T-helper 17 cell (primary cell): Measurements from ENCODE around the gene PDHX. TPM values are rescaled to one million over a fixed set of nuclear protein-coding genes. Genes with fewer than 3 reads are reported as not detected.
"Not testable (repeated sequence)": the region's sequence is repeated elsewhere in the genome, so short reads cannot be mapped to it uniquely, and the experiment has no call there.

Source experiments
- ATAC-seq: fragments of 150-1000 bp; cut with Tn5 transposase; 2 replicates; pipeline ENCODE4 v1.10.0; 2021; ENCODE audit warnings: mild to moderate bottlenecking, moderate library complexity
- DNase-seq, 3 donors: peaks; one replicate each; pipeline versions ENCODE4 v3.0.0 to v3.0.0-alpha.2; 2020 to 2021
- H3K9me3 ChIP-seq: one replicate; pipeline ENCODE4 v1.7.0; 2013; ENCODE audit warnings: low read length, mild to moderate bottlenecking; ENCODE audit not compliant: control insufficient read depth, poor library complexity, severe bottlenecking
- H3K27ac Mint-ChIP-seq: one replicate; pipeline ENCODE4 v1.8.0; 2022; ENCODE audit warnings: mild to moderate bottlenecking, moderate library complexity, mixed read lengths
- H3K27me3 Mint-ChIP-seq: one replicate; pipeline ENCODE4 v1.8.0; 2022; ENCODE audit warnings: mixed read lengths
- H3K36me3 Mint-ChIP-seq: one replicate; pipeline ENCODE4 v1.8.0; 2022; ENCODE audit warnings: low read depth, mixed read lengths
- H3K4me1 Mint-ChIP-seq: one replicate; pipeline ENCODE4 v1.8.0; 2022; ENCODE audit warnings: mild to moderate bottlenecking, mixed read lengths
- H3K4me3 Mint-ChIP-seq: one replicate; pipeline ENCODE4 v1.8.0; 2022; ENCODE audit warnings: mild to moderate bottlenecking, moderate library complexity, mixed read lengths
- total RNA-seq, 4 donors: library from RNA in 2 of 4; stranded (reverse) in 2 of 4; gene quantifications; one replicate each; pipeline ENCODE4 v1.2.3 and lab custom pipeline; 2022 to 2026

The PDHX gene
- total RNA-seq, 2 donors from 2014 or later: 16.0 to 20.8 TPM

DNA sequence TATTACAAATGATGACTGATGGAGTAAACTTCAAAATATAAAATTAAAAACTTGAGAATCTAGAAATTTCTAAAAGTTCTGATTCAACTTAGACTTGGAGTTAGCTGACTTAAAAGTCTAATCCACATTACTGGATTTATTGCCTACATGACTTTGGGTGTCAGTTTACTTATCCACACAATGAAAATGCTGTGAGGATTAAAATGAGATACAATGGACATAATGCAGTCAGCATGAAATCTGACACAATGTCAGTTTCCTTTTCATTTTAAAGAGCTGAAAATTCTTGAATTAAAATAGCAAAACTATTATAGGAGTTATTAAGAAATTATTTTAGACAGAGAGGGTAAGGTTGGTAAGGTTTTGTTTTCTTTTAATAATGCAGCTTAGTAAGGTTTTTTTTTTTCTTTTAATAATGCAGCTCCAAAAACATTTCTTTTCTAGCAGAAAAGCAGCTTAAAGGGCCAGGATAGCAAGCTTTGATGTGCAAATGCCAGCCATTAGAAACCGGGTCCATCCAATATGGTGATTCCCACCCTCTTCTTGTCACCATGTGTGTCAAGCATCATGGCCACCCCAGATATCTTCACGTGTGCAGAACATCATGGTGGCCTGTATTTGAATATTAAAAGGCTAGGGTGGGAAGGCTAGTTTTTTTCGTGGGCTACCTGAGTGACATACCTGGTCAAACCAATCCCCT is 19.1 kb upstream of the PDHX start:
- peaks cover 5% of the 10 kb centered on the region for H3K9me3 ChIP-seq
- no peak overlapping the region for H3K27ac Mint-ChIP-seq
- no peaks in the 10 kb centered on the region for H3K27me3 Mint-ChIP-seq
- H3K36me3 Mint-ChIP-seq: peaks cover 7% of the 10 kb centered on the region
- no peaks in the 10 kb centered on the region for H3K4me1 Mint-ChIP-seq
- DNase-seq (no peak), ATAC-seq (no peak)
- H3K4me3 Mint-ChIP-seq: no peak overlapping the region

DNA sequence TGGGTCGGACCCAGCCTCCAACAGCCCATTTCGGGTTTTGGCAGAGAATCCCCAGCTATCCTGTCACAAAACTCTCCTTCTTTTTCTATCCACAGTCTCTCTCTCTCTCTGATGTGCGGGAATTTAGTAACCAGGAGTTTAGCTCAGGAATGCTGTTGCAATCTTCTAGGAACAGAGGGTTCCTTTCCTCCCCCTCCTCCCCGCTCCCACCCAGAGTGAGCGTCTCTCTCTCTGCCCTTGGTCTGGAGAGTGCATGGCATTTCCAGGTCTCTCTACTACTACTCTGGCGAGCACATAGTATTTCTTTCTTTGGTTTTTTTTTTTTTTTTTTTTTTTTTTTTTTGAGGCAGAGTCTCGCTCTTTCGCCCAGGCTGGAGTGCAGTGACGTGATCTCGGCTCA is 17.9 kb upstream of the PDHX start:
- H3K36me3 Mint-ChIP-seq: peaks cover 7% of the 10 kb centered on the region
- no peaks in the 10 kb centered on the region for H3K27me3 Mint-ChIP-seq
- H3K27ac Mint-ChIP-seq: no peak overlapping the region
- H3K4me3 Mint-ChIP-seq: no peak overlapping the region
- no peak for DNase-seq
- peaks cover 5% of the 10 kb centered on the region for H3K9me3 ChIP-seq
- H3K4me1 Mint-ChIP-seq: no peaks in the 10 kb centered on the region
- no peak for ATAC-seq

DNA sequence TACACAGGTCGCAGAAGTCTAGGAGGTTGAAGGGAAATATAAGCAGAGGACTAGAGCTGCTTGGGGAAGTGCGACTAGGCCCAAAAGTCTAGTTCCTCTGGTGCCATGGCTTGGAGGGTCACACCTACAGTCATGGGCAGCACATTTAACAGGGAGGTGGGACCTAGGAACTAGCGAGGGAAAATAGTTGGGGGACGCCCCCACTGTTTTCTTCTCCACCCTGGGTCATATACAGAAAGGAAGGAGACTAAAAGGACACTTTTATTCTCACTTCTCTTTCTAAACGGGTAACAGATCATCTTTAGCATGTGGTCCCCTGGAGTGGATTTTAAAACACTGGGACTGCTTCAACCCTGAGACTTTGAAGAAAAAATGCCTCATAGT is 16.8 kb upstream of the PDHX start:
- DNase-seq (no peak), ATAC-seq (no peak)
- peaks cover 5% of the 10 kb centered on the region for H3K9me3 ChIP-seq
- Mint-ChIP-seq H3K27me3 (no peaks in the 10 kb centered on the region), H3K4me3 (no peak overlapping the region), H3K27ac (no peak overlapping the region), H3K36me3 (peaks cover 7% of the 10 kb centered on the region), H3K4me1 (peaks cover 3% of the 10 kb centered on the region)

GRCh38 chr11:34904421-34904955 is 11.9 kb upstream of the PDHX start:
- H3K27me3 Mint-ChIP-seq: no peaks in the 10 kb centered on the region
- ATAC-seq: no peak

DNA sequence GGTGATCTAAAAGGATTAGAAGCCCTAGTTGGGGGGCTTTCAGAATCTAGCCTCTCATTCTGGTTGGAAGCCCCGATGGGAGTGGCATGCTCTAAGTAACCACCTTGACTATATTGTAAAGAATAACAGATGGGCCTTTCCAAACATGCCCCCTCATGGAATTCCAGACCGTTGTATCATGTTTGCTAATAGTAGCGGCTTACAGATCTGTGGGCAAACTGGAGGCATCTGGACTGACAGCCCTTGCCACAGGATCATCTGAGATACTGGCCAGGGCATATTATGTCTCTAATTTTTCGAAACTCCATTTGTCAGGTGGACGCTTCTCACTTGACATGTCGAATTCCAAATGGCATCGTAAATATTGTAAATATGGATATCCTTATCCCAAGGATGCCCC is 10.8 kb upstream of the PDHX start:
- H3K9me3 ChIP-seq: no peaks in the 10 kb centered on the region
- no peak overlapping the region for H3K4me3 Mint-ChIP-seq
- ATAC-seq: no peak
- peaks cover 10% of the 10 kb centered on the region for H3K4me1 Mint-ChIP-seq
- H3K36me3 Mint-ChIP-seq: no peaks in the 10 kb centered on the region
- H3K27ac Mint-ChIP-seq: no peak overlapping the region
- no peak for DNase-seq
- no peaks in the 10 kb centered on the region for H3K27me3 Mint-ChIP-seq

More at GRCh38 chr11:34904421-34904955, 11.9 kb upstream of the PDHX start:
- H3K9me3 ChIP-seq: peaks cover 5% of the 10 kb centered on the region
- Mint-ChIP-seq H3K4me3 (no peak overlapping the region), H3K4me1 (peaks cover 10% of the 10 kb centered on the region), H3K27ac (no peak overlapping the region), H3K36me3 (no peaks in the 10 kb centered on the region)
- DNase-seq: no peak

GRCh38 chr11:34907934-34908593 is 8.4 kb upstream of the PDHX start:
- Mint-ChIP-seq H3K27ac (no peak overlapping the region), H3K27me3 (no peaks in the 10 kb centered on the region), H3K36me3 (peaks cover 3% of the 10 kb centered on the region), H3K4me1 (peaks cover 15% of the 10 kb centered on the region), H3K4me3 (no peak overlapping the region)
- no peaks in the 10 kb centered on the region for H3K9me3 ChIP-seq
- DNase-seq (no peak), ATAC-seq (no peak)

DNA sequence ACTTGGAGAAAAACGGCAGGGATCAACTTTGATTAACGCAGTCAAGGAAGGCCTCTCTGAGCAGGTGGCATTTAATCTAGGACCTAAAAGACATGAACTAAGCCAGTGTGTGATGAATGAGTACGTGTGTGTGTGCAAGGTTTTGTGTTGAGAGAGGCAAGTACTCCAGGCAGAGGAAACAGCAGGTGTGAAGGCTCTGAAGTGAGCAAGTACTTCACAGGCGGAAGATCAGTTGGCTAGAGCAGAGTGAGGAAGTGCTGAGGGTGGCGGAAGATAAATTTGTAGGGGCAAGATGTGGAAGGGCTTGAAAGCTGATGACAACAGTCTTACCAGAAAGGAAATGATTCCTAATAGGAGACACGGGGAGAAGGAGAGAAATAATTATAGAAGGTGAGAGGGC is 7.0 kb upstream of the PDHX start:
- Mint-ChIP-seq H3K4me3 (no peak overlapping the region), H3K27me3 (no peaks in the 10 kb centered on the region), H3K36me3 (peaks cover 7% of the 10 kb centered on the region), H3K27ac (no peak overlapping the region), H3K4me1 (peaks cover 23% of the 10 kb centered on the region)
- ATAC-seq (no peak), DNase-seq (no peak)
- H3K9me3 ChIP-seq: no peaks in the 10 kb centered on the region

DNA sequence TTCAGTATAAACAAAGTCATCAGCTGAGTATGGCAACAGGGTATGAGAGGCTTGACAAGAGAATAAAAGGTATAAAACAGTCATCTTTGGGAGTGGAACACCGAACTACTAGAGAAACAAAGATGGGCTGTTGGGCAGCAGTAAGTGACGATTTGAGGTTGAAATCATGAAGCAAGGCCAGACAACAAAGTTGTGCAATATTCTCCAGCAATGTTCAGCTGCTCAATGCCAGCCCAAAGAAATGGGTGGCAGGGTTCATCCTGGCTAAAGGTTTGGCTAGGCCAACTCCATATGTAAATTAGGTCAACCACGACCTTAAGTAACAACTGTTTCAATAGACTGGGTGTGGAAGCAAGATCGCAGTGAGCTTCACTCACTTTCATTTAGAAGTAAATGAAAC is 6.5 kb upstream of the PDHX start:
- H3K27me3 Mint-ChIP-seq: no peaks in the 10 kb centered on the region
- DNase-seq (no peak), ATAC-seq (no peak)
- no peak overlapping the region for H3K27ac Mint-ChIP-seq
- peaks cover 7% of the 10 kb centered on the region for H3K36me3 Mint-ChIP-seq
- H3K9me3 ChIP-seq: no peaks in the 10 kb centered on the region
- no peak overlapping the region for H3K4me3 Mint-ChIP-seq
- H3K4me1 Mint-ChIP-seq: peaks cover 21% of the 10 kb centered on the region

DNA sequence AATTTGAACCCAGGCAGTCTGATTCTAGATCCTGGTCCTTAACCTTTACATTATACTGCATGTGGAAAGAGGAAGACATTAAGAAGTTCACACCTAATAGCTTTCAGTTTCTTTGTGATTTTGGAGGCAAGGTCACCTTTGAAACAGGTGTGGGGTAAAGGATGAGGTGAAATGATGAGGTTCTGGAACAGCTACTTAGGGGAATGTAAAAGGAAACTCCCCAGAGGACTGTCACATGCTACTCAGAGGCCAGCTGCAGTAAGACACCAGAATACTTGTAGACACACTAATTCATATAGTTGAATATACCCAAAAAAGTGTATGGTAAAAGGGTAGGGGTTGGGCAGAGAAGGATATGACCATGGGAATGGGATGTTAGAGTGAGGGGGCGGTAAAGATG is 5.6 kb upstream of the PDHX start:
- no peaks in the 10 kb centered on the region for H3K9me3 ChIP-seq
- Mint-ChIP-seq H3K36me3 (peaks cover 7% of the 10 kb centered on the region), H3K4me3 (no peak overlapping the region), H3K27me3 (no peaks in the 10 kb centered on the region), H3K4me1 (peaks cover 24% of the 10 kb centered on the region), H3K27ac (no peak overlapping the region)
- no peak for ATAC-seq
- DNase-seq: no peak

DNA sequence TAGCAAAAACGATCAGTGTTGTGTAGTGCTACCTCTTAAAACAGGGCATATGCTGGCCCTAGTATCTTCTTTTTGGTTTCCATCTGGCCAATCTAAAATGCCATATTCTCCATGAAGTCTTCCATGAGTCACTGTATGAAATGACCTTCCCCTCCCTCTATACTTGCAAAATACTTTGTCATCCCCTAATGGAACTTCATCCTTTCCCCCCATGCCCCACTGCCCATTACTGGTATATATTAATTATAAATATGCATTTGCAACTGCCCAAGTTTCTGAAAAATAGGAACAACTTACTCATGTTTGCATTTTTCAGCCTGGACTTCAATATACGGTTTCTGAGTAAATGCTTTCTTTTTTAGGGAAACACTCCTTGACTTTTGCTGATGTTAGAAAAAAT is 4.7 kb upstream of the PDHX start:
- H3K4me1 Mint-ChIP-seq: peaks cover 25% of the 10 kb centered on the region
- ATAC-seq (no peak), DNase-seq (no peak)
- H3K27me3 Mint-ChIP-seq: no peaks in the 10 kb centered on the region
- H3K4me3 Mint-ChIP-seq: no peak overlapping the region
- peaks cover 7% of the 10 kb centered on the region for H3K36me3 Mint-ChIP-seq
- H3K9me3 ChIP-seq: no peaks in the 10 kb centered on the region
- no peak overlapping the region for H3K27ac Mint-ChIP-seq

- not testable (repeated sequence) for H3K9me3 ChIP-seq, H3K27me3 Mint-ChIP-seq, H3K4me3 Mint-ChIP-seq, ATAC-seq, H3K36me3 Mint-ChIP-seq, DNase-seq
- Mint-ChIP-seq H3K4me1 (peaks cover 39% of the 10 kb centered on the region), H3K27ac (peak overlapping the region; percentile 39)
Observed at GRCh38 chr11:34913556-34913955, 2.9 kb upstream of the PDHX start.

GRCh38 chr11:34915136-34916014 is 1.0 kb upstream of the PDHX start:
- Mint-ChIP-seq H3K4me1 (peaks cover 39% of the 10 kb centered on the region), H3K36me3 (peaks cover 7% of the 10 kb centered on the region), H3K27ac (peak overlapping the region; percentile 96), H3K27me3 (no peaks in the 10 kb centered on the region), H3K4me3 (peak overlapping the region; percentile 96)
- ATAC-seq (peak; percentile 1), DNase-seq (no peak)
- H3K9me3 ChIP-seq: no peaks in the 10 kb centered on the region
